Astrocyte of the spinal cord (primary cell): ENCODE measurements around the gene DHDH.

Source experiments
- DNase-seq: peaks from one replicate; pipeline ENCODE4 v3.0.0; 2011; ENCODE audit warnings: low read depth, low spot score
- H3K4me3 ChIP-seq: 2 replicates; pipeline ENCODE4 v1.5.1; 2011; ENCODE audit warnings: low read depth, mild to moderate bottlenecking, low read length, moderate library complexity
- in situ Hi-C: cut with HindIII; loops from 2 replicates; pipeline ENCODE4 v1.10.0; 2017; ENCODE audit warnings: low sequenced_read_pairs
- TF ChIP-seq, protein P1 (sequence below): IDR thresholded peaks from 2 replicates; pipeline ENCODE4 v1.5.1; 2012; ENCODE audit warnings: low read depth, mild to moderate bottlenecking, low read length, inconsistent platforms

DHDH gene

GRCh38 chr19:48977061-48977460 lies 43.6 kb downstream of the DHDH start:
- in situ Hi-C loops: no loop called here
- no peak for DNase-seq
- no peak overlapping the region for H3K4me3 ChIP-seq
- TF ChIP-seq, protein P1, sequence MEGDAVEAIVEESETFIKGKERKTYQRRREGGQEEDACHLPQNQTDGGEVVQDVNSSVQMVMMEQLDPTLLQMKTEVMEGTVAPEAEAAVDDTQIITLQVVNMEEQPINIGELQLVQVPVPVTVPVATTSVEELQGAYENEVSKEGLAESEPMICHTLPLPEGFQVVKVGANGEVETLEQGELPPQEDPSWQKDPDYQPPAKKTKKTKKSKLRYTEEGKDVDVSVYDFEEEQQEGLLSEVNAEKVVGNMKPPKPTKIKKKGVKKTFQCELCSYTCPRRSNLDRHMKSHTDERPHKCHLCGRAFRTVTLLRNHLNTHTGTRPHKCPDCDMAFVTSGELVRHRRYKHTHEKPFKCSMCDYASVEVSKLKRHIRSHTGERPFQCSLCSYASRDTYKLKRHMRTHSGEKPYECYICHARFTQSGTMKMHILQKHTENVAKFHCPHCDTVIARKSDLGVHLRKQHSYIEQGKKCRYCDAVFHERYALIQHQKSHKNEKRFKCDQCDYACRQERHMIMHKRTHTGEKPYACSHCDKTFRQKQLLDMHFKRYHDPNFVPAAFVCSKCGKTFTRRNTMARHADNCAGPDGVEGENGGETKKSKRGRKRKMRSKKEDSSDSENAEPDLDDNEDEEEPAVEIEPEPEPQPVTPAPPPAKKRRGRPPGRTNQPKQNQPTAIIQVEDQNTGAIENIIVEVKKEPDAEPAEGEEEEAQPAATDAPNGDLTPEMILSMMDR: no peak

DNA sequence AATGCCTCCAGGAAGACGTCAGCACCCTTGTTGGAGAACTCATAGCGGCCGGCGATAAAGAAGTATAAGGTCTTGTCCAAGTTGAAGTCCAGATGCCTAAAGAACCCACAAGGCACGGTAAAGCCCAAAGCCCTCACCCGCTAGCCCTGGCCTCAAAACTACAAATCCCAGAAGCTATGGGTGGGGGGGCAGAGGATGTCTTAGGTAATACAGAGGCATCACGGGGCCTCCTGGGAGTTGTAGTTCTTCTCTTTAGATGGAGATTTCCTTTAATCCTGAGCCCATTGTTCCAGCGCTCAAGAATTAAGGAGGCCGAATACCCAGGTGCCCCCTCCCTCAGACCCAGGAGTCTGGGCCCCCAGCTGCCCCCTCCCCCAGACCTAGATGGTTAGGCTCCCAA lies 48.8 kb downstream of the DHDH start:
- in situ Hi-C loops: no loop called here
- no peak for DNase-seq
- TF ChIP-seq, protein P1: no peak
- no peak overlapping the region for H3K4me3 ChIP-seq

- TF ChIP-seq, protein P1: no peak
- no peak overlapping the region for H3K4me3 ChIP-seq
- no peak for DNase-seq
- in situ Hi-C loops: no loop called here
Measured at GRCh38 chr19:48985711-48986110, 52.2 kb downstream of the DHDH start.

DNA sequence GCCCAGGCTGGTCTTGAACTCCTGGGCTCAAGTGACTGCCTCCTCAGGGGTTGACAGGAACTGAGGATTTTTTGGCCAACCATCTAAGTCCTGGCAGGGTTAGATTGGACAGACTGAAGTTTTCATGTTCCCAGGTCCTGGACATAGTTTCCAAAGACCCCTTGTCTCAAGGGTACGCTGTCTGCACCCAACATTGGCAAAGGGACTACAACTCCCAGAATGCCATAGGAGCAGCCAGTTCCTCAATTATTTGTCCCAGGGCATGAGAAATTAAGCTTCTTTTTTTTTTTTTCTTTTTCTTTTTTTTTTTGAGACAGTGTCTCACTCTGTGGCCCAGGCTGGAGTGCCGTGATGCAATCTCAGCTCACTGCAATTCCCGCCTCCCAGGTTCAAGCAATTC lies 52.7 kb downstream of the DHDH start:
- DNase-seq: no peak
- in situ Hi-C loops: no loop called here
- H3K4me3 ChIP-seq: no peak overlapping the region
- TF ChIP-seq, protein P1: no peak

DNA sequence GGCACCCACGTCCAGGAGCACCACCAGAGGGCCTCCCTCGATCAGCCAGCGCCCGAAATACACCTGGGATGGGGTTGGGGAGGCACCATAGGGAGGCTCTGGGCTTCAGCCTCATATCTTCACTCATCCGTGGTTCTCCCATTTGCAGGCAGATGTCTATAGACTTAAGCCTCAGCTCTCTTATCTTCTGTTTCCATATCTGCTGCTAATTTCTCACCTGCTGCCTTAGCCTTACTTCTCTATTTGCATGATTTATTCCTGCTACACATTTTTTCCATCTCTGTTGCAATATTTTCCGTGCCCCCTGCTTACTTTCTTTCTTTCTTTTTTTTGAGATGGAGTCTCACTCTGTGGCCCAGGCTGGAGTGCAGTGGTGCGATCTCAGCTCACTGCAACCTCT lies 53.8 kb downstream of the DHDH start:
- TF ChIP-seq, protein P1: no peak
- in situ Hi-C loops: no loop called here
- H3K4me3 ChIP-seq: no peak overlapping the region
- no peak for DNase-seq

- in situ Hi-C loops: no loop called here
- TF ChIP-seq, protein P1: no peak
- H3K4me3 ChIP-seq: no peak overlapping the region
- DNase-seq: no peak
Measured at GRCh38 chr19:48988286-48988685, 54.8 kb downstream of the DHDH start.

- no peak for DNase-seq
- no peak overlapping the region for H3K4me3 ChIP-seq
- in situ Hi-C loops: no loop called here
- TF ChIP-seq, protein P1: no peak
Measured at GRCh38 chr19:48988860-48989259, 55.4 kb downstream of the DHDH start.
